GM23338 (cell line): ENCODE measurements around the gene WDR33.

Source experiments
- EZH2 ChIP-seq: fragments of 200-600 bp; sonication (generic); IDR thresholded peaks from one replicate; pipeline ENCODE4 v1.8.0; 2017; ENCODE audit warnings: antibody characterized with exemption, mild to moderate bottlenecking, low read depth; ENCODE audit not compliant: unreplicated experiment
- JUNB ChIP-seq: IDR thresholded peaks from one replicate; pipeline ENCODE4 v1.6.1; 2016; ENCODE audit warnings: antibody characterized with exemption; ENCODE audit not compliant: unreplicated experiment
- POLR2AphosphoS5 ChIP-seq: IDR thresholded peaks from 2 replicates; pipeline ENCODE4 v1.6.1; 2016; ENCODE audit warnings: antibody characterized with exemption, low read depth
- TF ChIP-seq, protein P1 (sequence below), 2 experiments: fragments of 200-600 bp in 1 of 2; sonication (generic) in 1 of 2; conservative IDR thresholded peaks; 2 replicates each; pipeline versions ENCODE4 v1.5.1 to v1.6.1; 2016 to 2017; ENCODE audit warnings: antibody characterized with exemption in 2 of 2, low read depth in 2 of 2, mild to moderate bottlenecking in 2 of 2, moderate library complexity in 1 of 2
- TF ChIP-seq, protein P2 (sequence below): IDR thresholded peaks from 2 replicates; pipeline ENCODE4 v1.6.1; 2016; ENCODE audit warnings: antibody characterized with exemption

- no peak for TF ChIP-seq POLR2AphosphoS5
- TF ChIP-seq, protein P1, sequence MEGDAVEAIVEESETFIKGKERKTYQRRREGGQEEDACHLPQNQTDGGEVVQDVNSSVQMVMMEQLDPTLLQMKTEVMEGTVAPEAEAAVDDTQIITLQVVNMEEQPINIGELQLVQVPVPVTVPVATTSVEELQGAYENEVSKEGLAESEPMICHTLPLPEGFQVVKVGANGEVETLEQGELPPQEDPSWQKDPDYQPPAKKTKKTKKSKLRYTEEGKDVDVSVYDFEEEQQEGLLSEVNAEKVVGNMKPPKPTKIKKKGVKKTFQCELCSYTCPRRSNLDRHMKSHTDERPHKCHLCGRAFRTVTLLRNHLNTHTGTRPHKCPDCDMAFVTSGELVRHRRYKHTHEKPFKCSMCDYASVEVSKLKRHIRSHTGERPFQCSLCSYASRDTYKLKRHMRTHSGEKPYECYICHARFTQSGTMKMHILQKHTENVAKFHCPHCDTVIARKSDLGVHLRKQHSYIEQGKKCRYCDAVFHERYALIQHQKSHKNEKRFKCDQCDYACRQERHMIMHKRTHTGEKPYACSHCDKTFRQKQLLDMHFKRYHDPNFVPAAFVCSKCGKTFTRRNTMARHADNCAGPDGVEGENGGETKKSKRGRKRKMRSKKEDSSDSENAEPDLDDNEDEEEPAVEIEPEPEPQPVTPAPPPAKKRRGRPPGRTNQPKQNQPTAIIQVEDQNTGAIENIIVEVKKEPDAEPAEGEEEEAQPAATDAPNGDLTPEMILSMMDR (conservative IDR thresholded peaks at IDR 0.05; ENCODE audit: low read depth in 2 of 2), result no peak; a peak in 1 of 4 replicates
- TF ChIP-seq, protein P2, sequence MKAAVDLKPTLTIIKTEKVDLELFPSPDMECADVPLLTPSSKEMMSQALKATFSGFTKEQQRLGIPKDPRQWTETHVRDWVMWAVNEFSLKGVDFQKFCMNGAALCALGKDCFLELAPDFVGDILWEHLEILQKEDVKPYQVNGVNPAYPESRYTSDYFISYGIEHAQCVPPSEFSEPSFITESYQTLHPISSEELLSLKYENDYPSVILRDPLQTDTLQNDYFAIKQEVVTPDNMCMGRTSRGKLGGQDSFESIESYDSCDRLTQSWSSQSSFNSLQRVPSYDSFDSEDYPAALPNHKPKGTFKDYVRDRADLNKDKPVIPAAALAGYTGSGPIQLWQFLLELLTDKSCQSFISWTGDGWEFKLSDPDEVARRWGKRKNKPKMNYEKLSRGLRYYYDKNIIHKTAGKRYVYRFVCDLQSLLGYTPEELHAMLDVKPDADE, result no peak
- TF ChIP-seq EZH2, result no peak
- TF ChIP-seq JUNB, result no peak
These were observed 155.5 kb downstream of the WDR33 start for GRCh38 chr2:127655209-127656073.
